NT2/D1 (cell line): ENCODE measurements around the gene PTPRN2.

Experiments
- DNase-seq: peaks from one replicate; pipeline ENCODE4 v3.0.0-alpha.2; 2011; ENCODE audit warnings: low read depth, low spot score
- H3K27me3 ChIP-seq: 2 replicates; pipeline ENCODE4 v1.6.0; 2011; ENCODE audit warnings: mild to moderate bottlenecking; ENCODE audit not compliant: insufficient read length, insufficient read depth
- H3K36me3 ChIP-seq: 2 replicates; pipeline ENCODE4 v1.6.1; 2011; ENCODE audit warnings: mild to moderate bottlenecking, low read length, mixed read lengths; ENCODE audit not compliant: insufficient read depth, insufficient read length
- H3K4me1 ChIP-seq: 2 replicates; pipeline ENCODE4 v1.5.1; 2011; ENCODE audit not compliant: insufficient read depth, insufficient read length
- H3K4me3 ChIP-seq: 2 replicates; pipeline ENCODE4 v1.5.1; 2011; ENCODE audit warnings: low read depth; ENCODE audit not compliant: insufficient read length
- H3K9ac ChIP-seq: 2 replicates; pipeline ENCODE4 v1.6.0; 2011; ENCODE audit warnings: low read depth; ENCODE audit not compliant: insufficient read length
- H3K9me3 ChIP-seq: 2 replicates; pipeline ENCODE4 v1.5.1; 2011; ENCODE audit warnings: mild to moderate bottlenecking, low read length; ENCODE audit not compliant: insufficient read depth
- SUZ12 ChIP-seq: IDR thresholded peaks from 2 replicates; pipeline ENCODE4 v1.6.1; 2011; ENCODE audit not compliant: insufficient read length, insufficient read depth; ENCODE audit errors: extremely low read depth
- YY1 ChIP-seq: IDR thresholded peaks from 2 replicates; pipeline ENCODE4 v1.6.1; 2011; ENCODE audit not compliant: insufficient read length, insufficient read depth
- ZNF274 ChIP-seq: IDR thresholded peaks from 2 replicates; pipeline ENCODE4 v1.6.1; 2011; ENCODE audit warnings: mild to moderate bottlenecking, low read depth, low read length

Gene PTPRN2

DNA sequence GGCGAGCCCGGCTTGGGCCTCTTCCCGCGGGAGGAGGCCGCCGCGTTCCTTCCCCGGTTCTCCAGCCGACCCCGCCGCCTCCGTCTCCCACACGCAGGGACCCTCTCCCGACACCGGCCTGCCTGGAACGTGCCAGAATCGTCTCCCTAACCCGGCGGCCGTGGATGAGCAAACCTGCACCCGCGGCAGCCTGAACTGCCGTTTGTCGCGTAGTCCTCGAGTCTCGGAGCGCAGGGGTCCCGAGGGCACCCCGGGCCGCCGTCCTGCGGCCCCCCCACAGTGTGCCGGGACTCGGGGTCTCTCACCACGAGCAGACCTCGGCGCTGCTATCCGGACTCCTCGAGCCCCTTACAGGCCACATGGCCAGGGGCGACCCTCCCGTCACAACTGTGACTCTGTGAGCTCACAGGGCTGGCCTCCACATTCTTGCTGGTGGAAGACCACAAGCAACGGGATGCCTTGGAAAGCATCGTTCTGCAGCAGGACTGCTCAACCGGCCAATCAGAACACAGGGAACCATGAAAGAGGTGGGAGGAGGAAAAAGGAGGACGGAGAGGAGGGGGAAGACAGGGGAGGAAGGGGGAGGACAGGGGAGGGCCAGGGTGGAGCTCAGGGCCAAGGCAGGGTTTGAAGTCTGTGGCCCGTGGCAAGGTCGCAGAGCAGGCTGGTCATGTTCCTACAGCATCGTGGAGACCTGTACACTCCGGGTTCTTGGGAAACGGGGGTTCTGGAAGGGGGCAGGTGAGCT lies 973.9 kb downstream of the PTPRN2 start:
- Histone ChIP-seq H3K9me3 (no peaks in the 10 kb centered on the region), H3K27me3 (no peaks in the 10 kb centered on the region), H3K4me3 (no peak overlapping the region), H3K4me1 (peaks cover 2% of the 10 kb centered on the region), H3K36me3 (no peaks in the 10 kb centered on the region), H3K9ac (no peak overlapping the region)
- no peak for TF ChIP-seq YY1
- no peak for TF ChIP-seq ZNF274
- no peak for TF ChIP-seq SUZ12
- DNase-seq: no peak

- DNase-seq: no peak
- peaks cover 2% of the 10 kb centered on the region for H3K4me1 ChIP-seq
- H3K27me3 ChIP-seq: no peaks in the 10 kb centered on the region
- H3K9ac ChIP-seq: no peak overlapping the region
- H3K9me3 ChIP-seq: no peaks in the 10 kb centered on the region
- H3K4me3 ChIP-seq: no peak overlapping the region
- no peaks in the 10 kb centered on the region for H3K36me3 ChIP-seq
- TF ChIP-seq SUZ12 (no peak), YY1 (no peak), ZNF274 (no peak)
Measured at GRCh38 chr7:157612664-157613561, 974.7 kb downstream of the PTPRN2 start.

DNA sequence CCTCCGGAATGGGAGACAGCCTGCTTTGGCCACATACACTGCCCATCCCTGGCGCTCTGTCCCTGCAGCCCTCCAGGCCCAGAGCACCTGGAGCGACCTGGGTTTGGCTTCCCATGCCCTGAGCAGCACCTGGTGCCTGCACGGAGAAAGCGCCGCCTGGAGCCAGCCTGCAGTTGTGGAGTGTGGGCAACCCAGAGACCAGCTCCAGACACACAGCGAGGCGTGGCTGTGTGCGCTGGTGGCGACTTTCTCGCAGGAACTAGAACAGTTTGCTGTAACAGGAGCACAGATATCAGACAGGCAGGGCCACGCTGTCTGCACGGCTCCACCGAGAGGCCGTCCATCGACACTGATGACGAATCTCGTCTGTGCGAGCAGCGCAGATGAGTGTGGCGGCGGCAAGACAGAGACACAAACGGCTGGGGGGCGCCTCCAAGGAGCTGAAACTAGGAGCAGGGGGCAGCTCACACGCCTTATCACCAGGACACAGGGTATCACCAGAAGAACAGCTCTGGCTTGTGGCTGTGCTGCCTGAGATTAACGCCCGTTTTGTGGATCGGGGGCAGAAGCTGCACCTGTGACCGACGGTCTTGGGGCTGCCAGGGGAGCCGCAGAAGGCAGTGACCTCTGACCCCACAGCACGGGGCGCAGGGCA lies 975.5 kb downstream of the PTPRN2 start:
- Histone ChIP-seq H3K4me3 (no peak overlapping the region), H3K9ac (no peak overlapping the region), H3K4me1 (peaks cover 2% of the 10 kb centered on the region), H3K36me3 (no peaks in the 10 kb centered on the region), H3K27me3 (no peaks in the 10 kb centered on the region), H3K9me3 (no peaks in the 10 kb centered on the region)
- no peak for DNase-seq
- no peak for TF ChIP-seq SUZ12
- TF ChIP-seq YY1: no peak
- no peak for TF ChIP-seq ZNF274

GRCh38 chr7:157611341-157611740 lies 976.3 kb downstream of the PTPRN2 start:
- Histone ChIP-seq H3K9ac (no peak overlapping the region), H3K36me3 (no peaks in the 10 kb centered on the region), H3K27me3 (no peaks in the 10 kb centered on the region), H3K4me1 (peaks cover 2% of the 10 kb centered on the region), H3K4me3 (no peak overlapping the region), H3K9me3 (no peaks in the 10 kb centered on the region)
- no peak for DNase-seq
- TF ChIP-seq SUZ12 (no peak), YY1 (no peak), ZNF274 (no peak)

DNA sequence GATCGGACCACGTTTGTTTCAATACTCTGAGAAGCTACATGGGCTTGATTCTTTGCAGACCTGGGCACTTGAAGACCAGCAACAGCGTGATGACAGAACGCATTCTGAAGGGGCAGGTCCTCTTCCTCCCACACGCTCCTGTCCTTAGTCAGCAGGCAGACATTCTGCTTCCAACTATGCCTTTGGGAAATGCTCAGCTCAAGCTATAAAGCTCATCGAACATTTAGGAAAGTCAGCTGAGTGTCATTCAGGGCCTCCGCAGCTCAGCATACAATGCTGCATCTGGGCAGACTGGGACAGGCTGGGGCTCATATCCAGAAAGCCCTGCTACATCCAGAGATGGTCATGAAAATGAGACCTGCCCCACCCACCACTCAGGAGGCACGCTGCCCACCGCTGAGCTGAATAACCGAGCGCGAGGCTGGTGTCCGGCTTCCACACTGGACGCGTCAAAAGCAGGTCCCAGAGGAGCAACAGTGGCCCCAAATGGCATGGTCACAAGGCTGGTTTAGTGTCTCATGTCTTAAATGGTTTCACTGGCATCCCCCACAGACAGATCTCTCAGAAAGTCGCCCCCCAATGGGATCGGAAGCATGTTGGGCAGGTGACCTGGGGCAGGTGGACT lies 976.8 kb downstream of the PTPRN2 start:
- Histone ChIP-seq H3K9ac (no peak overlapping the region), H3K27me3 (no peaks in the 10 kb centered on the region), H3K36me3 (no peaks in the 10 kb centered on the region), H3K4me3 (no peak overlapping the region), H3K9me3 (no peaks in the 10 kb centered on the region; the same call in 1 of the 2 replicates), H3K4me1 (peaks cover 4% of the 10 kb centered on the region)
- no peak for DNase-seq
- TF ChIP-seq YY1 (no peak), SUZ12 (no peak), ZNF274 (no peak)

DNA sequence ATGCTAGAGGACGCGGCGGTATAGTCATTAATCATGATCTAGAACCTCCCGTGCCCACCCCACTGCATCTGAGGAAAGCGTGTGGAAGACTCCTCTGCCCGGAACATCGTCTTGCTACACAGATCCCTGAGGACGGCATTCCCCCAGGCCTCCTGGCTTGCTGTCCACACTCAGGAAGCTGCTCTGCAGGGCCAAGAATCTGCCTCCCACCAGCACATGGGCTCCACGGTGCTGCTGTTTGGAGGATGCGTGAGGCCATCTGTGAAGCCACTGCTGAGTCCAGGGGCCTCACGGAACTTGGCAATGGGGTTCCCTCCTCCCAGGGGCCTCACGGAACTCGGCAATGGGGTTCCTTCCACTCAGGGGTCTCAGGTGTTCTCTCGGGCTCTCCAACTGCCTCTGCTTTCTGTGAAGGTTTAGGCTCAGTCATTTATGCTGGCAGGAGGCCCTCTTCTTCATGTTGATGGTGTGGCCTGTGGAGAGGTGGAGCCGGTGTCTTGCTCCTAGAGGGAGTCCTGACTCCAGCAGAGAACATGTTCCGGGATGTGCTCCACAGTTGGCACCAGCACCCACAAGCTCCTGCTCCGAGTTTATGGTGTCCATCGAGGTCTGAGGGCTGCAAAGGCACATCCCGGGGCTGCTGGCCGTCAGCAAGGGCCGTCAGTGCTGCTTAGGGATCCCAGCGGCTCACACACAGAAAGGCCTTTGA lies 977.5 kb downstream of the PTPRN2 start:
- Histone ChIP-seq H3K4me1 (peaks cover 4% of the 10 kb centered on the region), H3K9ac (no peak overlapping the region), H3K9me3 (no peaks in the 10 kb centered on the region; the same call in 1 of the 2 replicates), H3K27me3 (no peaks in the 10 kb centered on the region), H3K36me3 (no peaks in the 10 kb centered on the region), H3K4me3 (no peak overlapping the region)
- no peak for TF ChIP-seq SUZ12
- no peak for TF ChIP-seq YY1
- no peak for TF ChIP-seq ZNF274
- no peak for DNase-seq

DNA sequence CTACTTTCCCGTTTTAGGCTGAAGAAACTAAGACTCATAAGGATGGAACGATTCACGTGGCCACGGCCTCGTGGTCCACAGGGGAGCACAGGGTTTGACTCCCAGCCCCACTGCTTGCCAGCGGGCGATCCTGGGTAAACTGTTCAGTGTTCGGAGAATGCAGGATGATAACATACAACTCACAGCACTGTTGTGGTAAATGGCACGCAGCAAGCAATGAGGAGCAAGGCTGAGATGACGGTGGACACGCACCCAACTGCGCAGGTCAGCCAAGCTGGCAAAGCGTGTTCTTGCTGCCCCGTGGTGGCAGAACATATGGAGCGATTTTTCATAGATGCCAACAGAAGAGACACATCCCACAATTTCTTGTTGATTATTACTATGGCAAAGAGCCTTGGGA lies 978.1 kb downstream of the PTPRN2 start:
- Histone ChIP-seq H3K36me3 (no peaks in the 10 kb centered on the region), H3K4me1 (peaks cover 4% of the 10 kb centered on the region), H3K27me3 (no peaks in the 10 kb centered on the region), H3K4me3 (no peak overlapping the region), H3K9me3 (no peaks in the 10 kb centered on the region; the same call in 1 of the 2 replicates), H3K9ac (no peak overlapping the region)
- DNase-seq: no peak
- TF ChIP-seq ZNF274 (no peak), YY1 (no peak), SUZ12 (no peak)
